IPS-20b (cell line): Measurements from ENCODE around the gene NUP214.

Experiments used
- H3K27ac ChIP-seq: one replicate; pipeline ENCODE4 v1.5.1; 2013; ENCODE audit warnings: low read length
- H3K27me3 ChIP-seq: 2 replicates; pipeline ENCODE4 v1.6.1; 2013; ENCODE audit warnings: mild to moderate bottlenecking, low read length, inconsistent platforms; ENCODE audit not compliant: insufficient read depth
- H3K36me3 ChIP-seq: 2 replicates; pipeline ENCODE4 v1.6.1; 2013; ENCODE audit warnings: low read depth, mild to moderate bottlenecking, inconsistent platforms, low read length, moderate library complexity; ENCODE audit not compliant: insufficient read depth
- H3K4me1 ChIP-seq: 2 replicates; pipeline ENCODE4 v1.6.1; 2013; ENCODE audit warnings: mild to moderate bottlenecking, control low read depth, inconsistent platforms, low read length, moderate library complexity; ENCODE audit not compliant: insufficient read depth
- H3K4me3 ChIP-seq: 2 replicates; pipeline ENCODE4 v1.5.1; 2013; ENCODE audit warnings: mild to moderate bottlenecking, low read length, inconsistent platforms
- H3K9ac ChIP-seq: 2 replicates; pipeline ENCODE4 v1.6.1; 2013; ENCODE audit warnings: low read depth, mild to moderate bottlenecking, inconsistent platforms, low read length, moderate library complexity
- H3K9me3 ChIP-seq: 2 replicates; pipeline ENCODE4 v1.6.1; 2013; ENCODE audit warnings: mild to moderate bottlenecking, low read depth, low read length, inconsistent platforms; ENCODE audit not compliant: insufficient read depth

The NUP214 gene

GRCh38 chr9:131227112-131227958 is 101.9 kb downstream of the NUP214 start:
- Histone ChIP-seq H3K9me3 (no peaks in the 10 kb centered on the region), H3K27me3 (no peaks in the 10 kb centered on the region), H3K4me1 (peaks cover 15% of the 10 kb centered on the region), H3K27ac (no peak overlapping the region), H3K9ac (0 out of 2 replicates have a peak overlapping the region, but pooled peaks have one; percentile 37), H3K36me3 (peaks cover 37% of the 10 kb centered on the region), H3K4me3 (no peak overlapping the region; the same call in 1 of the 2 replicates)

- peaks cover 15% of the 10 kb centered on the region for H3K4me1 ChIP-seq
- H3K9me3 ChIP-seq, result no peaks in the 10 kb centered on the region
- no peak overlapping the region for H3K27ac ChIP-seq
- no peak overlapping the region for H3K4me3 ChIP-seq
- 0 out of 2 replicates have a peak overlapping the region, but pooled peaks have one; percentile 37 for H3K9ac ChIP-seq
- no peaks in the 10 kb centered on the region for H3K27me3 ChIP-seq
- peaks cover 36% of the 10 kb centered on the region for H3K36me3 ChIP-seq
Measured at GRCh38 chr9:131227959-131228460, 102.6 kb downstream of the NUP214 start.

- Histone ChIP-seq H3K27ac (no peak overlapping the region), H3K27me3 (no peaks in the 10 kb centered on the region), H3K4me3 (no peak overlapping the region), H3K9me3 (no peaks in the 10 kb centered on the region), H3K36me3 (peaks cover 44% of the 10 kb centered on the region), H3K9ac (no peak overlapping the region), H3K4me1 (peaks cover 15% of the 10 kb centered on the region)
Measured at GRCh38 chr9:131228988-131229387, 103.6 kb downstream of the NUP214 start.

GRCh38 chr9:131233556-131233955 is 108.2 kb downstream of the NUP214 start:
- Histone ChIP-seq H3K4me1 (peaks cover 10% of the 10 kb centered on the region), H3K36me3 (peaks cover 46% of the 10 kb centered on the region), H3K9me3 (no peaks in the 10 kb centered on the region), H3K4me3 (no peak overlapping the region), H3K27ac (no peak overlapping the region), H3K27me3 (no peaks in the 10 kb centered on the region), H3K9ac (no peak overlapping the region)

GRCh38 chr9:131233995-131234394 is 108.6 kb downstream of the NUP214 start:
- H3K27ac ChIP-seq, result no peak overlapping the region
- no peaks in the 10 kb centered on the region for H3K9me3 ChIP-seq
- peaks cover 14% of the 10 kb centered on the region for H3K4me1 ChIP-seq
- no peak overlapping the region for H3K4me3 ChIP-seq
- H3K27me3 ChIP-seq, result no peaks in the 10 kb centered on the region
- peaks cover 46% of the 10 kb centered on the region for H3K36me3 ChIP-seq
- H3K9ac ChIP-seq, result no peak overlapping the region

- Histone ChIP-seq H3K9me3 (no peaks in the 10 kb centered on the region), H3K27me3 (no peaks in the 10 kb centered on the region), H3K9ac (no peak overlapping the region), H3K4me3 (no peak overlapping the region), H3K27ac (no peak overlapping the region), H3K36me3 (peaks cover 45% of the 10 kb centered on the region), H3K4me1 (peaks cover 14% of the 10 kb centered on the region)
Measured at GRCh38 chr9:131234799-131235479, 109.6 kb downstream of the NUP214 start.

- peaks cover 14% of the 10 kb centered on the region for H3K4me1 ChIP-seq
- no peaks in the 10 kb centered on the region for H3K9me3 ChIP-seq
- H3K9ac ChIP-seq, result no peak overlapping the region
- no peak overlapping the region for H3K4me3 ChIP-seq
- no peaks in the 10 kb centered on the region for H3K27me3 ChIP-seq
- peaks cover 40% of the 10 kb centered on the region for H3K36me3 ChIP-seq
- H3K27ac ChIP-seq, result no peak overlapping the region
Measured at GRCh38 chr9:131235480-131235851, 110.1 kb downstream of the NUP214 start.

- H3K27ac ChIP-seq, result no peak overlapping the region
- H3K36me3 ChIP-seq, result peaks cover 35% of the 10 kb centered on the region
- no peaks in the 10 kb centered on the region for H3K9me3 ChIP-seq
- no peak overlapping the region for H3K4me3 ChIP-seq
- H3K9ac ChIP-seq, result no peak overlapping the region
- H3K27me3 ChIP-seq, result no peaks in the 10 kb centered on the region
- H3K4me1 ChIP-seq, result peaks cover 14% of the 10 kb centered on the region
Measured at GRCh38 chr9:131236161-131236560, 110.8 kb downstream of the NUP214 start.

GRCh38 chr9:131236761-131237160 is 111.4 kb downstream of the NUP214 start:
- Histone ChIP-seq H3K27ac (no peak overlapping the region), H3K27me3 (no peaks in the 10 kb centered on the region), H3K4me3 (no peak overlapping the region), H3K4me1 (peaks cover 14% of the 10 kb centered on the region), H3K9me3 (no peaks in the 10 kb centered on the region), H3K36me3 (peaks cover 30% of the 10 kb centered on the region), H3K9ac (no peak overlapping the region)

GRCh38 chr9:131237291-131237690 is 111.9 kb downstream of the NUP214 start:
- no peak overlapping the region for H3K27ac ChIP-seq
- peaks cover 14% of the 10 kb centered on the region for H3K4me1 ChIP-seq
- H3K9ac ChIP-seq, result no peak overlapping the region
- H3K27me3 ChIP-seq, result no peaks in the 10 kb centered on the region
- no peaks in the 10 kb centered on the region for H3K9me3 ChIP-seq
- no peak overlapping the region for H3K4me3 ChIP-seq
- H3K36me3 ChIP-seq, result peaks cover 25% of the 10 kb centered on the region

GRCh38 chr9:131237931-131238401 is 112.6 kb downstream of the NUP214 start:
- H3K4me3 ChIP-seq, result no peak overlapping the region
- peak overlapping the region; percentile 52 for H3K9ac ChIP-seq
- no peak overlapping the region for H3K27ac ChIP-seq

More at GRCh38 chr9:131237931-131238401, 112.6 kb downstream of the NUP214 start:
- Histone ChIP-seq H3K27me3 (no peaks in the 10 kb centered on the region), H3K4me1 (peaks cover 14% of the 10 kb centered on the region), H3K36me3 (peaks cover 20% of the 10 kb centered on the region), H3K9me3 (no peaks in the 10 kb centered on the region)
